ENCODE data around the gene RASGRP3. TPM values are rescaled to one million over a fixed set of nuclear protein-coding genes. Genes with fewer than 3 reads are reported as not detected.

The RASGRP3 gene
- total RNA-seq, 1 experiment from 2014 or later, result 4.6 TPM

GRCh38 chr2:33512112-33512511, 35.7 kb downstream of the RASGRP3 start:
- H3K9me3 Mint-ChIP-seq (ENCODE audit: low read depth, unreplicated experiment), result no peaks in the 10 kb centered on the region
- H3K4me3 Mint-ChIP-seq (ENCODE audit: low read depth, unreplicated experiment), result no peak overlapping the region
- CTCF ChIA-PET, result no interaction called here
- intact Hi-C loops (cut with micrococcal nuclease; ENCODE audit: unreplicated experiment), result no loop called here
- BruUV-seq (replicated peaks), result no TSS peak
- no peak for TF ChIP-seq CTCF (IDR thresholded peaks at IDR 0.05; ENCODE audit: unreplicated experiment)
- DNase-seq, result no peak
- no peak overlapping the region for H3K27ac Mint-ChIP-seq (ENCODE audit: unreplicated experiment)
- no peaks in the 10 kb centered on the region for H3K27me3 Mint-ChIP-seq (ENCODE audit: unreplicated experiment)
- H3K4me1 Mint-ChIP-seq (ENCODE audit: low read depth, unreplicated experiment), result no peaks in the 10 kb centered on the region
- H3K36me3 Mint-ChIP-seq (ENCODE audit: insufficient read depth, unreplicated experiment), result no peaks in the 10 kb centered on the region

GRCh38 chr2:33513480-33513879, 37.0 kb downstream of the RASGRP3 start:
- no peak for TF ChIP-seq CTCF (IDR thresholded peaks at IDR 0.05; ENCODE audit: unreplicated experiment)
- H3K27me3 Mint-ChIP-seq (ENCODE audit: unreplicated experiment), result no peaks in the 10 kb centered on the region
- H3K4me1 Mint-ChIP-seq (ENCODE audit: low read depth, unreplicated experiment), result no peaks in the 10 kb centered on the region
- no peak overlapping the region for H3K27ac Mint-ChIP-seq (ENCODE audit: unreplicated experiment)
- no peak for DNase-seq
- BruUV-seq (replicated peaks), result no TSS peak
- CTCF ChIA-PET, result no interaction called here
- no peak overlapping the region for H3K4me3 Mint-ChIP-seq (ENCODE audit: low read depth, unreplicated experiment)
- intact Hi-C loops (cut with micrococcal nuclease; ENCODE audit: unreplicated experiment), result no loop called here
- no peaks in the 10 kb centered on the region for H3K36me3 Mint-ChIP-seq (ENCODE audit: insufficient read depth, unreplicated experiment)
- H3K9me3 Mint-ChIP-seq (ENCODE audit: low read depth, unreplicated experiment), result no peaks in the 10 kb centered on the region

GRCh38 chr2:33516456-33516995, 40.1 kb downstream of the RASGRP3 start:
- no peaks in the 10 kb centered on the region for H3K27me3 Mint-ChIP-seq (ENCODE audit: unreplicated experiment)
- no peak overlapping the region for H3K27ac Mint-ChIP-seq (ENCODE audit: unreplicated experiment)
- BruUV-seq (replicated peaks), result no TSS peak
- no peaks in the 10 kb centered on the region for H3K36me3 Mint-ChIP-seq (ENCODE audit: insufficient read depth, unreplicated experiment)
- no peak for TF ChIP-seq CTCF (IDR thresholded peaks at IDR 0.05; ENCODE audit: unreplicated experiment)
- no peaks in the 10 kb centered on the region for H3K4me1 Mint-ChIP-seq (ENCODE audit: low read depth, unreplicated experiment)
- no peak for DNase-seq
- H3K9me3 Mint-ChIP-seq (ENCODE audit: low read depth, unreplicated experiment), result no peaks in the 10 kb centered on the region
- intact Hi-C loops (cut with micrococcal nuclease; ENCODE audit: unreplicated experiment), result no loop called here
- no peak overlapping the region for H3K4me3 Mint-ChIP-seq (ENCODE audit: low read depth, unreplicated experiment)
- CTCF ChIA-PET, result no interaction called here

- no peak for DNase-seq
- Mint-ChIP-seq H3K27me3 (ENCODE audit: unreplicated experiment) (no peaks in the 10 kb centered on the region), H3K4me3 (ENCODE audit: low read depth, unreplicated experiment) (no peak overlapping the region), H3K27ac (ENCODE audit: unreplicated experiment) (no peak overlapping the region), H3K4me1 (ENCODE audit: low read depth, unreplicated experiment) (no peaks in the 10 kb centered on the region), H3K9me3 (ENCODE audit: low read depth, unreplicated experiment) (no peaks in the 10 kb centered on the region), H3K36me3 (ENCODE audit: insufficient read depth, unreplicated experiment) (no peaks in the 10 kb centered on the region)
- no TSS peak for BruUV-seq (replicated peaks)
- intact Hi-C loops (cut with micrococcal nuclease; ENCODE audit: unreplicated experiment), result no loop called here
- CTCF ChIA-PET, result no interaction called here
- TF ChIP-seq CTCF (IDR thresholded peaks at IDR 0.05; ENCODE audit: unreplicated experiment), result no peak
Observed at GRCh38 chr2:33518200-33518599, 41.8 kb downstream of the RASGRP3 start.

Data from Calu3 (cell line).